ENCODE data around the gene HS3ST1.
"Not testable (repeated sequence)": the region's sequence is repeated elsewhere in the genome, so short reads cannot be mapped to it uniquely, and the experiment has no call there.

HS3ST1 gene

DNA sequence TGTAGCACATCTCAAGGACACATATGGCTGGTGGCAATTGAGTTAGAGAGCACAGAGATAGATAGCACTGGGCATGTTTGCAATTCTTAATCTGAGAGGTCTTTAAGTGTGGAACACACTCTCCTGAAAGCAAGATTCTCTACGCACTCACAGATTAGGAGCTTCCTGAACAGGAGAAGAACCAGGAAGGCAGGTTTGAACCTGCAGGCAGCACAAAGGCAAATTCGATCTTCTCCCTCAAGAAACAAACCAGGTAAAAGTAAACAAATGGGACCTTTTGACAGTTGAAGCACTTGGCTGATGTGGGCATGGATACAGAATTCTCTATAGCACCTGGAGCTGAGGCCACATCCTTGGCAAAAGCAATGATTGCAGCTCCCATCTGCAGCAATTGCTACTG lies 24.3 kb downstream of the HS3ST1 start:
- DNase-seq = no peak

- DNase-seq = no peak
Measured at GRCh38 chr4:11402192-11402591, 26.5 kb downstream of the HS3ST1 start.

DNA sequence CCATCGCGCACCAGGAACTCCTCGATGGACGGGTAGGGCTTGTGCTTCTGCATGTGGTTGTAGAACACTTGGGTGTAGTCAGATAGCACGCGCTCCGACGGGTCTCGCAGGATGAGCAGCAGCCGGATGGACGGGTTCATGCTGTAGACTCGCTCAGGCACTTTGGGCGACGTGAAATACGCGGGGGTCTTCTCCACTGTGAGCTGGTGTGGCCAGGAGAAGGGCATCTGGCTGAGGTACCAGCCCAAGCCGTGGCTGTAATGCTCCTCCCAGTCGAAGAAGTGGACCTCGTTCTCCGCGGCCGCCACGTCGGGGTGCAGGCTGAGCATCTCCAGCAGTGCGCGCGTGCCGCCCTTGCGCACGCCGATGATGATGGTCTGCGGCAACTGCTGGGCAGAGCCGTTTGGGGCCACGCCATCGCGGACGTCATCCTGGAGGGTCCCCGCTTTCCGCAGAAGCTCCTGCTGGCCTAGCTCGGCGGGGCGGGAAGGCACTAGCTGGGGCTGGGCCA lies 29.2 kb downstream of the HS3ST1 start:
- DNase-seq = no peak

- DNase-seq = no peak
Measured at GRCh38 chr4:11397819-11398610, 30.7 kb downstream of the HS3ST1 start.

GRCh38 chr4:11397146-11397545 lies 31.5 kb downstream of the HS3ST1 start:
- no peak for DNase-seq

GRCh38 chr4:11393551-11393950 lies 35.1 kb downstream of the HS3ST1 start:
- DNase-seq = no peak

DNA sequence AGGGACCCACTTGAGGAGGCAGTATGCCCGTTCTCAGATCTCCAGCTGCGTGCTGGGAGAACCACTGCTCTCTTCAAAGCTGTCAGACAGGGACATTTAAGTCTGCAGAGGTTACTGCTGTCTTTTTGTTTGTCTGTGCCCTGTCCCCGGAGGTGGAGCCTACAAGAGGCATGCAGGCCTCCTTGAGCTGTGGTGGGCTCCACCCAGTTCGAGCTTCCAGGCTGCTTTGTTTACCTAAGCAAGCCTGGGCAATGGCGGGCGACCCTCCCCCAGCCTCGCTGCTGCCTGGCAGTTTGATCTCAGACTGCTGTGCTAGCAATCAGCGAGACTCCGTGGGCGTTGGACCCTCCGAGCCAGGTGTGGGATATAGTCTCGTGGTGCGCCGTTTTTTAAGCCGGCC lies 44.6 kb downstream of the HS3ST1 start:
- not testable (repeated sequence) for DNase-seq

- DNase-seq = no peak
Measured at GRCh38 chr4:11376571-11376970, 52.1 kb downstream of the HS3ST1 start.

DNA sequence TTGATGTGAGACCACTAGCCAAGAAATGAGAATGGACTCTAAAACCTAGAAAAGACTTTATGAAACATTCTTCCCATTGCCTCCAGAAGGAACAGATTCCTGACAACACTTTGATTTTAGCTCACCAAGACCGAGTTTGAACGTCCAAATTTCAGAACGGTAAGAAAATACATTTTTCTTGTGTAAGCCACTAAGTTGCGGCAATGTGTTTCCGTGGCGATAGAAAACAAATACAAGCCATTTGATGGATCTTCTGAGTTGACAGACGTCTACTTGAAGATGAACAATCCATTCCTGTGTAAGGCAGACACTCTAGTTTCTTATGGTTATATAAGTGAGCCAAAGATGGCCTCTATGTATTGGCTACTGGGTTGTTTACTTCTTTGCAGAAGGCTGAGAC lies 52.5 kb downstream of the HS3ST1 start:
- no peak for DNase-seq

DNA sequence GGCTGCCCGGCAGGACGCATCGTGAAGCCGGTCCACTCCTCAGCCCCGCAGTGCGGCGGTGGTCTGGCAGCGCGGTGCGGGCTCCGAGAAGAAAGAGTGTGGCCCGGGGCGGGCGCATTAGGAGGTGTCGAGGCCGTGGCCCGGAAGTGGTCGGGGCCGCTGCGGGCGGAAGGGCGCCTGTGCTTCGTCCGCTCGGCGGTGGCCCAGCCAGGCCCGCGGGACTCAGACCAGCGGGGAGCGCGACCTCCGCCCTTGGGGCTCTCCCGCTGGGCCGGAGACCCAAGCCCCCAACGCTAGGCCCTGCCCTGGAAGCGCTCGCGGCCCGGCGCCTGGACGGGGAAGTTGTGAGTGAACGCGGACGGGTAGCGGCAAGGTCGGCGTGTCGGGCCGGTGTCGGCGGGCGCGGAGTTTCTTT lies 60.0 kb downstream of the HS3ST1 start:
- DNase-seq = peak in 1 of 56 donors; percentile 4

DNA sequence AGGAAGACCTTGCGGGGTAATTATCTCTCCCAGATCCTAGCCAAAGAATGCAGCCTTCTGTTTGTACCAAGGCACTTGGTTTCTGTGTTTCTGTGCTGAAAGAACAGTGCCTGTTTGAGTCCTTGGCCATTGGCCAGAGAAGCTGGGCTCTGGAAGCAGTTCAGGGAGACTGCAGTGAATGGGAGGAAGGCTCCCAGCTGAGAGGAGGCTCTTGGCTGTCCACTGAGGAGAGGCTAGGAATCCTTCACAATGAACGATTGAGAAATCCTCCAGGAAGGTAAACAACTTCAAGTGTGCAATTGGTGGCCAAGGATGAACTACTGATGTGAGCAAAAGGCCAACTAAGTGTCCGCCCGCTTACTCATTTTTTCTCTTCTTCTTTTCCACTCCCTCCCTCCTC lies 61.3 kb downstream of the HS3ST1 start:
- DNase-seq = peak in 51 of 56 donors; percentile 3 to 82 (median 43)

- no peak for DNase-seq
Measured at GRCh38 chr4:11366859-11367258, 61.8 kb downstream of the HS3ST1 start.

DNA sequence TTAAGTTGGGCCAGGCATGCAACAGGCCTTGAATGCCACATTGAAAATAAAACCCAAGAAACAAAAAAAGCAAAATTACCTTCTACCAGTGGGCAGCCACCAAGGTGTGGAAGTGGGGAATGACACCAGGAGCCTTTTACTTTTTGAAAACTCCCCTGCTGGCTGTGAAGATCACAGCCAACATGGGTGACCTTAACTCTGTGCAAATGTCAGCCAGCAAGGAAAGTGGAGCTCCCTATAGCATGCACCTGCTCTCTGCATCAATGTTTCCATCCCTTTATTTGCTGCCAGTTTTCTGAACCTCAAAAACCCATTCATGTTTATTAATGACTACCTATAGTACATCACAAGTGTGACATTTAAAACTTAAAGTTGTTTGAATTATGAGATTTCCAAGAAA lies 63.7 kb downstream of the HS3ST1 start:
- DNase-seq = no peak

- DNase-seq = no peak
Measured at GRCh38 chr4:11359591-11359990, 69.1 kb downstream of the HS3ST1 start.

- no peak for DNase-seq
Measured at GRCh38 chr4:11355226-11355625, 73.5 kb downstream of the HS3ST1 start.

- no peak for DNase-seq
Measured at GRCh38 chr4:11354531-11354930, 74.2 kb downstream of the HS3ST1 start.

GRCh38 chr4:11348449-11349088 lies 80.1 kb downstream of the HS3ST1 start:
- DNase-seq = no peak

GRCh38 chr4:11344916-11345315 lies 83.8 kb downstream of the HS3ST1 start:
- DNase-seq = no peak

GRCh38 chr4:11343536-11343935 lies 85.2 kb downstream of the HS3ST1 start:
- DNase-seq = no peak

All from amygdala (tissue), 56 donors.